ENCODE results near the gene HOXC12. TPM values are rescaled to one million over a fixed set of nuclear protein-coding genes. Genes with fewer than 3 reads are reported as not detected.
A peak's percentile ranks its signal among the peaks of the same experiment; 100 is the strongest.

Gene HOXC12
- total and polyA plus RNA-seq, 7 experiments from 2014 or later: not detected

GRCh38 chr12:53940443-53941014, 14.2 kb upstream of the HOXC12 start:
- no peaks in the 10 kb centered on the region for H3K36me3 ChIP-seq (ENCODE audit: control insufficient read depth in 2 of 3, insufficient read depth in 3 of 3, low read length in 3 of 3)
- H3K27ac ChIP-seq (ENCODE audit: low read depth, low read length): no peak overlapping the region
- peaks cover 0 to 1% (median 0%) of the 10 kb centered on the region in 5 donors for H3K36me3 Mint-ChIP-seq
- H3K4me3 Mint-ChIP-seq: peak overlapping the region in 3 of 10 donors; percentile 0 to 44 (median 3)
- peaks cover 18 to 51% of the 10 kb centered on the region in 2 donors for H3K27me3 ChIP-seq (ENCODE audit: control insufficient read depth in 2 of 2, insufficient read depth in 2 of 2, low read length in 2 of 2)
- no peaks in the 10 kb centered on the region for H3K4me1 ChIP-seq (ENCODE audit: control insufficient read depth in 2 of 2, insufficient read depth in 2 of 2, low read length in 2 of 2)
- intact Hi-C loops (cut with micrococcal nuclease): loop anchor here in 1 of 2 donors (5.0 kb wide), 1 partner anchor 112 kb away; the partner anchor contains the start of gene HOXC4
- H3K9me3 ChIP-seq (ENCODE audit: control insufficient read depth in 2 of 3, low read length in 3 of 3): no peaks in the 10 kb centered on the region
- ATAC-seq (no peak), DNase-seq (no peak)
- peaks cover 2 to 33% (median 17%) of the 10 kb centered on the region in 7 donors for H3K4me1 Mint-ChIP-seq
- peaks cover 84 to 95% (median 90%) of the 10 kb centered on the region in 5 donors for H3K27me3 Mint-ChIP-seq
- H3K4me3 ChIP-seq (ENCODE audit: low read length): no peak overlapping the region
- POLR2A ChIA-PET: no interaction called here
- peaks cover 0 to 16% (median 0%) of the 10 kb centered on the region in 11 donors for H3K9me3 Mint-ChIP-seq
- CTCF ChIA-PET: interaction anchor here (1.0 kb wide), 1 partner anchor 66 kb away, joined by 3 read pairs; no protein-coding TSS in a partner anchor
- H3K27ac Mint-ChIP-seq: peak overlapping the region in 2 of 9 donors; percentile 7 to 43

- peaks cover 0 to 26% (median 10%) of the 10 kb centered on the region in 7 donors for H3K4me1 Mint-ChIP-seq
- CTCF ChIA-PET: interaction anchor here (1.0 kb wide), 1 partner anchor 66 kb away, joined by 3 read pairs; no protein-coding TSS in a partner anchor
- intact Hi-C loops (cut with micrococcal nuclease): loop anchor here in 1 of 2 donors (5.0 kb wide), 1 partner anchor 111 kb away; the partner anchor contains the start of gene HOXC4
Measured at GRCh38 chr12:53941187-53941586, 13.5 kb upstream of the HOXC12 start.

GRCh38 chr12:53941750-53942149, 13.0 kb upstream of the HOXC12 start:
- DNase-seq (no peak), ATAC-seq (no peak)
- H3K4me3 Mint-ChIP-seq: no peak overlapping the region
- POLR2A ChIA-PET: no interaction called here
- Histone ChIP-seq H3K4me1 (ENCODE audit: control insufficient read depth in 2 of 2, insufficient read depth in 2 of 2, low read length in 2 of 2) (no peaks in the 10 kb centered on the region), H3K27ac (ENCODE audit: low read depth, low read length) (no peak overlapping the region), H3K36me3 (ENCODE audit: control insufficient read depth in 2 of 3, insufficient read depth in 3 of 3, low read length in 3 of 3) (no peaks in the 10 kb centered on the region), H3K4me3 (ENCODE audit: low read length) (no peak overlapping the region), H3K27me3 (ENCODE audit: control insufficient read depth in 2 of 2, insufficient read depth in 2 of 2, low read length in 2 of 2) (peaks cover 20 to 62% of the 10 kb centered on the region in 2 donors), H3K9me3 (ENCODE audit: control insufficient read depth in 2 of 3, low read length in 3 of 3) (no peaks in the 10 kb centered on the region)
- no peak overlapping the region for H3K27ac Mint-ChIP-seq
- intact Hi-C loops (cut with micrococcal nuclease): loop anchor here in 1 of 2 donors (5.0 kb wide), 1 partner anchor 111 kb away; the partner anchor contains the start of gene HOXC4
- CTCF ChIA-PET: no interaction called here
- H3K36me3 Mint-ChIP-seq: peaks cover 0 to 1% (median 0%) of the 10 kb centered on the region in 5 donors
- peaks cover 0 to 16% (median 0%) of the 10 kb centered on the region in 11 donors for H3K9me3 Mint-ChIP-seq
- H3K4me1 Mint-ChIP-seq: peaks cover 0 to 25% (median 8%) of the 10 kb centered on the region in 7 donors
- peaks cover 86 to 95% (median 90%) of the 10 kb centered on the region in 5 donors for H3K27me3 Mint-ChIP-seq

More at GRCh38 chr12:53941187-53941586, 13.5 kb upstream of the HOXC12 start:
- POLR2A ChIA-PET: no interaction called here
- Mint-ChIP-seq H3K4me3 (no peak overlapping the region), H3K9me3 (peaks cover 0 to 16% (median 0%) of the 10 kb centered on the region in 11 donors), H3K36me3 (peaks cover 0 to 1% (median 0%) of the 10 kb centered on the region in 5 donors), H3K27me3 (peaks cover 84 to 95% (median 90%) of the 10 kb centered on the region in 5 donors), H3K27ac (peak overlapping the region in 1 of 9 donors; percentile 41)
- H3K4me3 ChIP-seq (ENCODE audit: low read length): no peak overlapping the region
- no peak overlapping the region for H3K27ac ChIP-seq (ENCODE audit: low read depth, low read length)
- DNase-seq (no peak), ATAC-seq (no peak)
- H3K36me3 ChIP-seq (ENCODE audit: control insufficient read depth in 2 of 3, insufficient read depth in 3 of 3, low read length in 3 of 3): no peaks in the 10 kb centered on the region
- peaks cover 18 to 58% of the 10 kb centered on the region in 2 donors for H3K27me3 ChIP-seq (ENCODE audit: control insufficient read depth in 2 of 2, insufficient read depth in 2 of 2, low read length in 2 of 2)
- no peaks in the 10 kb centered on the region for H3K4me1 ChIP-seq (ENCODE audit: control insufficient read depth in 2 of 2, insufficient read depth in 2 of 2, low read length in 2 of 2)
- no peaks in the 10 kb centered on the region for H3K9me3 ChIP-seq (ENCODE audit: control insufficient read depth in 2 of 3, low read length in 3 of 3)

GRCh38 chr12:53942467-53942997, 12.2 kb upstream of the HOXC12 start:
- H3K9me3 ChIP-seq (ENCODE audit: control insufficient read depth in 2 of 3, low read length in 3 of 3): no peaks in the 10 kb centered on the region
- no peaks in the 10 kb centered on the region for H3K36me3 Mint-ChIP-seq
- peaks cover 18 to 59% of the 10 kb centered on the region in 2 donors for H3K27me3 ChIP-seq (ENCODE audit: control insufficient read depth in 2 of 2, insufficient read depth in 2 of 2, low read length in 2 of 2)
- H3K4me1 ChIP-seq (ENCODE audit: control insufficient read depth in 2 of 2, insufficient read depth in 2 of 2, low read length in 2 of 2): no peaks in the 10 kb centered on the region
- H3K4me3 ChIP-seq (ENCODE audit: low read length): no peak overlapping the region
- intact Hi-C loops (cut with micrococcal nuclease): loop anchor here in 1 of 2 donors (5.0 kb wide), 1 partner anchor 110 kb away; the partner anchor contains the start of gene HOXC4
- ChIA-PET POLR2A (no interaction called here), CTCF (interaction anchor here (0.8 to 1.7 kb wide), 3 partner anchors 9 to 12 kb away, joined by 3 to 4 read pairs (median 3); partner anchors contain the start of gene HOXC12)
- ATAC-seq (no peak), DNase-seq (no peak)
- H3K27me3 Mint-ChIP-seq: peaks cover 83 to 91% (median 89%) of the 10 kb centered on the region in 5 donors
- no peak overlapping the region for H3K27ac ChIP-seq (ENCODE audit: low read depth, low read length)
- H3K4me3 Mint-ChIP-seq: no peak overlapping the region
- peaks cover 0 to 18% (median 6%) of the 10 kb centered on the region in 7 donors for H3K4me1 Mint-ChIP-seq
- no peaks in the 10 kb centered on the region for H3K36me3 ChIP-seq (ENCODE audit: control insufficient read depth in 2 of 3, insufficient read depth in 3 of 3, low read length in 3 of 3)
- no peak overlapping the region for H3K27ac Mint-ChIP-seq
- H3K9me3 Mint-ChIP-seq: peaks cover 0 to 16% (median 0%) of the 10 kb centered on the region in 11 donors

GRCh38 chr12:53944209-53944608, 10.5 kb upstream of the HOXC12 start:
- ChIA-PET POLR2A (no interaction called here), CTCF (no interaction called here)
- no peak overlapping the region for H3K4me3 Mint-ChIP-seq
- no peaks in the 10 kb centered on the region for H3K9me3 ChIP-seq (ENCODE audit: control insufficient read depth in 2 of 3, low read length in 3 of 3)
- no peak overlapping the region for H3K27ac Mint-ChIP-seq
- no peaks in the 10 kb centered on the region for H3K4me1 ChIP-seq (ENCODE audit: control insufficient read depth in 2 of 2, insufficient read depth in 2 of 2, low read length in 2 of 2)
- DNase-seq: no peak
- no peaks in the 10 kb centered on the region for H3K36me3 Mint-ChIP-seq
- H3K9me3 Mint-ChIP-seq: peaks cover 0 to 11% (median 0%) of the 10 kb centered on the region in 11 donors
- peaks cover 17 to 62% of the 10 kb centered on the region in 2 donors for H3K27me3 ChIP-seq (ENCODE audit: control insufficient read depth in 2 of 2, insufficient read depth in 2 of 2, low read length in 2 of 2)
- H3K36me3 ChIP-seq (ENCODE audit: control insufficient read depth in 2 of 3, insufficient read depth in 3 of 3, low read length in 3 of 3): no peaks in the 10 kb centered on the region
- intact Hi-C loops (cut with micrococcal nuclease): loop anchor here in 1 of 2 donors (5.0 kb wide), 1 partner anchor 108 kb away; the partner anchor contains the start of gene HOXC4
- no peak for ATAC-seq
- no peak overlapping the region for H3K27ac ChIP-seq (ENCODE audit: low read depth, low read length)
- no peak overlapping the region for H3K4me3 ChIP-seq (ENCODE audit: low read length)
- H3K27me3 Mint-ChIP-seq: peaks cover 91 to 94% (median 93%) of the 10 kb centered on the region in 5 donors
- peaks cover 0 to 10% (median 2%) of the 10 kb centered on the region in 7 donors for H3K4me1 Mint-ChIP-seq

GRCh38 chr12:53944907-53945847, 9.5 kb upstream of the HOXC12 start:
- Mint-ChIP-seq H3K27ac (peak overlapping the region in 1 of 9 donors; percentile 45), H3K4me3 (peak overlapping the region in 1 of 10 donors; percentile 57), H3K9me3 (peaks cover 0 to 9% (median 0%) of the 10 kb centered on the region in 11 donors), H3K4me1 (peaks cover 0 to 6% (median under 1%) of the 10 kb centered on the region in 7 donors), H3K27me3 (peaks cover 93 to 96% (median 95%) of the 10 kb centered on the region in 5 donors), H3K36me3 (no peaks in the 10 kb centered on the region)
- intact Hi-C loops (cut with micrococcal nuclease): loop anchor here in 1 of 2 donors (5.0 kb wide), 1 partner anchor 107 kb away; the partner anchor contains the start of gene HOXC4
- CTCF ChIA-PET: no interaction called here
- POLR2A ChIA-PET: no interaction called here
- peaks cover 17 to 65% of the 10 kb centered on the region in 2 donors for H3K27me3 ChIP-seq (ENCODE audit: control insufficient read depth in 2 of 2, insufficient read depth in 2 of 2, low read length in 2 of 2)
- H3K36me3 ChIP-seq (ENCODE audit: control insufficient read depth in 2 of 3, insufficient read depth in 3 of 3, low read length in 3 of 3): no peaks in the 10 kb centered on the region
- H3K9me3 ChIP-seq (ENCODE audit: control insufficient read depth in 2 of 3, low read length in 3 of 3): no peaks in the 10 kb centered on the region
- H3K27ac ChIP-seq (ENCODE audit: low read depth, low read length): no peak overlapping the region
- H3K4me1 ChIP-seq (ENCODE audit: control insufficient read depth in 2 of 2, insufficient read depth in 2 of 2, low read length in 2 of 2): no peaks in the 10 kb centered on the region
- no peak for DNase-seq
- ATAC-seq: no peak
- H3K4me3 ChIP-seq (ENCODE audit: low read length): no peak overlapping the region

Data from naive thymus-derived CD4-positive, alpha-beta T cell (primary cell).